ENCODE results near the gene IGF2BP2. TPM values are rescaled to one million over a fixed set of nuclear protein-coding genes. Genes with fewer than 3 reads are reported as not detected.

Gene IGF2BP2
- total and polyA plus RNA-seq, 4 donors = 33.0 to 63.4 (median 58.3) TPM

- no peaks in the 10 kb centered on the region for H3K9me3 ChIP-seq (ENCODE audit: control insufficient read depth, insufficient read depth, low read length)
- 76% methylated on average over 7 of the region's 8 CpGs for WGBS (ENCODE audit: insufficient coverage)
- peak overlapping the region; percentile 71 for H3K27ac ChIP-seq (ENCODE audit: low read depth, low read length)
- peaks cover 62% of the 10 kb centered on the region for H3K36me3 ChIP-seq (ENCODE audit: control insufficient read depth, insufficient read depth, low read length)
- H3K4me3 ChIP-seq (ENCODE audit: low read depth, low read length) = no peak overlapping the region
- peak in 2 of 6 donors; percentile 12 to 67 for DNase-seq (ENCODE audit: low read depth in 4 of 6, low spot score in 6 of 6)
- peaks cover 13% of the 10 kb centered on the region for H3K4me1 ChIP-seq (ENCODE audit: control insufficient read depth, insufficient read depth, low read length)
- H3K27me3 ChIP-seq (ENCODE audit: control insufficient read depth, insufficient read depth, low read length) = no peaks in the 10 kb centered on the region
These were observed 168.5 kb downstream of the IGF2BP2 start for GRCh38 chr3:185656321-185656840.

DNA sequence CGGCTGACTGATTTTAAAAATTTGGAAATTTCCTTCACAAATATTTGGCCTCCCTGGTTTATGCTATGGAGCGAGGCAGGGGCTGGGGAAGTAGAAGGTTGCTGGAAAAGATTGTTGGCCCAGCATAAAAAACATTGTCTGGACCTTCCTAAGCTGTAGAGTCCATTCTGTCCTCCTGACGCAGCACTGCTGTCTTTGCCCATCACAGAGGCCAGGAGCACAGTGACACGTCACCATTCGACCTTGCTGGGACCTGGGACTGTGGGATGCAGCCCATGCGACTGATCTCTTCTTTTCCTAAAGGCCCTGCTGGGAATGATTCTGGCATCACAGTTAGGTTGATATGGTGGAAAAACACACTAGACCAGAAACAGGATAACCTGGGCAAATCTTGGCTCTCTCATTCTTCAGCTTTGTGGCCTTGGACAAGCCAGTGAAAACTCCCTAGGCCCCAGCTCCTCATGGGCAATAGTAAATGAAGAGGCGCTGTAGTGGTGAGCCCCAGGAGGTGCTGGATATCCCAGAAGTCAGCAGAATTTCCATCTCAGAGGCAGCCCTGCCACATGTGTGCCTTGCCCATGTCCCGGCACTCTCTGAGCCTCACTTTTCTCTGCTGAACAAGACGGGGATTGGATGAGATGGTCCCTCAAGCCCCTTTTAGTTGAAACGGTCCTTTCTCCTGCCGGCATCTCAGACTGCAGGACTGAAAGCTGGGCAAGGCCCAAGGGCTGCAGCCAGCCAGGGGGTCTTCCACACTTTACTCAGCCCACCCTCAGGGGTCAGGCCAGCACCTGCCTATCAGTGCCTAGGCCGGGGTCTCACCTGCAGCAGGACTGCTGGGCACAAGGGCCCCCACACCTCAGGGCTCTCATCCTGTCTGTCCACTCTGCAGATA is 169.2 kb downstream of the IGF2BP2 start:
- H3K9me3 ChIP-seq (ENCODE audit: control insufficient read depth, insufficient read depth, low read length) = no peaks in the 10 kb centered on the region
- peaks cover 62% of the 10 kb centered on the region for H3K36me3 ChIP-seq (ENCODE audit: control insufficient read depth, insufficient read depth, low read length)
- WGBS (ENCODE audit: insufficient coverage) = 81% methylated on average over 11 of the region's 12 CpGs
- peak overlapping the region; percentile 45 for H3K27ac ChIP-seq (ENCODE audit: low read depth, low read length)
- peaks cover 13% of the 10 kb centered on the region for H3K4me1 ChIP-seq (ENCODE audit: control insufficient read depth, insufficient read depth, low read length)
- no peak for DNase-seq (ENCODE audit: low read depth in 4 of 6, low spot score in 6 of 6)
- H3K27me3 ChIP-seq (ENCODE audit: control insufficient read depth, insufficient read depth, low read length) = no peaks in the 10 kb centered on the region
- no peak overlapping the region for H3K4me3 ChIP-seq (ENCODE audit: low read depth, low read length)

DNA sequence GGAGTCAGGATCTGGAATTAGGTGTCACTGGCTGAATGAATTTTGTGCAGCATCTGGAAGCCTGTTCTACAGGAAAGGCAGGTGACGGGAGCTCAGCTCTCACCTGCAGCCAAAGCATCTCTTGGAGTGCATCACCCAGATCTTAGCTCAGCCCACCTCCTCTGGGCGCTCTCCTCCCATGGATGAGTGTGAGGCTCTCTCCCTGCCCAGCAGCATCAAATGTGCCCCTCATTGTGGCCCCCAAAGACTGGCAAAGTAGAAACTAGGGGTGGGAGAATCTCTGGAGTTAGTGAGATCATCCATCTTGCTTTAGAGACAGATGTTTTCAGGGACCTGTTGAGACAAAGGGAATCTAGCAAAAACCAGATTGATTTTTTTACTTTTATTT is 170.1 kb downstream of the IGF2BP2 start:
- no peak for DNase-seq (ENCODE audit: low read depth in 4 of 6, low spot score in 6 of 6)
- no peak overlapping the region for H3K4me3 ChIP-seq (ENCODE audit: low read depth, low read length)
- no CpG with 5 or more reads among the region's 2 CpGs for WGBS (ENCODE audit: insufficient coverage)
- H3K27me3 ChIP-seq (ENCODE audit: control insufficient read depth, insufficient read depth, low read length) = no peaks in the 10 kb centered on the region
- no peaks in the 10 kb centered on the region for H3K9me3 ChIP-seq (ENCODE audit: control insufficient read depth, insufficient read depth, low read length)
- peaks cover 6% of the 10 kb centered on the region for H3K4me1 ChIP-seq (ENCODE audit: control insufficient read depth, insufficient read depth, low read length)
- H3K36me3 ChIP-seq (ENCODE audit: control insufficient read depth, insufficient read depth, low read length) = peaks cover 62% of the 10 kb centered on the region
- no peak overlapping the region for H3K27ac ChIP-seq (ENCODE audit: low read depth, low read length)

- H3K27me3 ChIP-seq (ENCODE audit: control insufficient read depth, insufficient read depth, low read length) = no peaks in the 10 kb centered on the region
- WGBS (ENCODE audit: insufficient coverage) = 98% methylated on average over 11 of the region's 12 CpGs
- peaks cover 6% of the 10 kb centered on the region for H3K4me1 ChIP-seq (ENCODE audit: control insufficient read depth, insufficient read depth, low read length)
- H3K27ac ChIP-seq (ENCODE audit: low read depth, low read length) = no peak overlapping the region
- no peak overlapping the region for H3K4me3 ChIP-seq (ENCODE audit: low read depth, low read length)
- DNase-seq (ENCODE audit: low read depth in 4 of 6, low spot score in 6 of 6) = no peak
- H3K36me3 ChIP-seq (ENCODE audit: control insufficient read depth, insufficient read depth, low read length) = peaks cover 64% of the 10 kb centered on the region
- H3K9me3 ChIP-seq (ENCODE audit: control insufficient read depth, insufficient read depth, low read length) = no peaks in the 10 kb centered on the region
These were observed 170.7 kb downstream of the IGF2BP2 start for GRCh38 chr3:185653949-185654757.

DNA sequence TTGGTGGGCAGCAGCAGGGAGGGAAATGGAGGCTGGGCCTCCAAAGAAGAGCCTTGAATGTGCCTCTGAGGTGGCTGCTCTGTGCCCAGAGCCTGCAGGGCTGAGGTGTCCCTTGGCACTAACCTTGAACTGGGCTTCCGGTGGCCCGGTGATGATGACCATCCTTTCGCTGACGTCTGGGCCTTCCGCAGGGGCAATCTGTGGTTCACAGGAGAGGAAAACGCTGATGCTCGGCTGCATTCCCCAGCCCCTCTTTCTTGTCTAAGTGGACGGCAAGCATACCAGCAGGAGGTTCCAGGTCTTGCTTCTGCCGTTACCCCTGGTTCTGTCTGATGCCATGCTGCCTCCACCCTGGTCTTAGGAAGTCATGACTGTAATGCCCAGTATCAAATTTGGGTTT is 172.9 kb downstream of the IGF2BP2 start:
- H3K9me3 ChIP-seq (ENCODE audit: control insufficient read depth, insufficient read depth, low read length) = no peaks in the 10 kb centered on the region
- H3K4me1 ChIP-seq (ENCODE audit: control insufficient read depth, insufficient read depth, low read length) = peaks cover 6% of the 10 kb centered on the region
- 97% methylated on average over 9 of the region's 9 CpGs for WGBS (ENCODE audit: insufficient coverage)
- H3K27ac ChIP-seq (ENCODE audit: low read depth, low read length) = no peak overlapping the region
- no peak for DNase-seq (ENCODE audit: low read depth in 4 of 6, low spot score in 6 of 6)
- H3K4me3 ChIP-seq (ENCODE audit: low read depth, low read length) = no peak overlapping the region
- peaks cover 67% of the 10 kb centered on the region for H3K36me3 ChIP-seq (ENCODE audit: control insufficient read depth, insufficient read depth, low read length)
- no peaks in the 10 kb centered on the region for H3K27me3 ChIP-seq (ENCODE audit: control insufficient read depth, insufficient read depth, low read length)

- H3K36me3 ChIP-seq (ENCODE audit: control insufficient read depth, insufficient read depth, low read length) = peaks cover 68% of the 10 kb centered on the region
- no peak for DNase-seq (ENCODE audit: low read depth in 4 of 6, low spot score in 6 of 6)
- no peaks in the 10 kb centered on the region for H3K9me3 ChIP-seq (ENCODE audit: control insufficient read depth, insufficient read depth, low read length)
- no peak overlapping the region for H3K27ac ChIP-seq (ENCODE audit: low read depth, low read length)
- no peak overlapping the region for H3K4me3 ChIP-seq (ENCODE audit: low read depth, low read length)
- H3K4me1 ChIP-seq (ENCODE audit: control insufficient read depth, insufficient read depth, low read length) = peaks cover 6% of the 10 kb centered on the region
- 66% methylated on average over 10 of the region's 10 CpGs for WGBS (ENCODE audit: insufficient coverage)
- H3K27me3 ChIP-seq (ENCODE audit: control insufficient read depth, insufficient read depth, low read length) = no peaks in the 10 kb centered on the region
These were observed 175.4 kb downstream of the IGF2BP2 start for GRCh38 chr3:185649414-185649813.

GRCh38 chr3:185648396-185648795 is 176.4 kb downstream of the IGF2BP2 start:
- no peak for DNase-seq (ENCODE audit: low read depth in 4 of 6, low spot score in 6 of 6)
- Histone ChIP-seq H3K36me3 (ENCODE audit: control insufficient read depth, insufficient read depth, low read length) (peaks cover 62% of the 10 kb centered on the region), H3K4me1 (ENCODE audit: control insufficient read depth, insufficient read depth, low read length) (peaks cover 6% of the 10 kb centered on the region), H3K9me3 (ENCODE audit: control insufficient read depth, insufficient read depth, low read length) (no peaks in the 10 kb centered on the region), H3K27me3 (ENCODE audit: control insufficient read depth, insufficient read depth, low read length) (no peaks in the 10 kb centered on the region), H3K4me3 (ENCODE audit: low read depth, low read length) (no peak overlapping the region), H3K27ac (ENCODE audit: low read depth, low read length) (no peak overlapping the region)
- 81% methylated on average over 3 of the region's 4 CpGs for WGBS (ENCODE audit: insufficient coverage)

DNA sequence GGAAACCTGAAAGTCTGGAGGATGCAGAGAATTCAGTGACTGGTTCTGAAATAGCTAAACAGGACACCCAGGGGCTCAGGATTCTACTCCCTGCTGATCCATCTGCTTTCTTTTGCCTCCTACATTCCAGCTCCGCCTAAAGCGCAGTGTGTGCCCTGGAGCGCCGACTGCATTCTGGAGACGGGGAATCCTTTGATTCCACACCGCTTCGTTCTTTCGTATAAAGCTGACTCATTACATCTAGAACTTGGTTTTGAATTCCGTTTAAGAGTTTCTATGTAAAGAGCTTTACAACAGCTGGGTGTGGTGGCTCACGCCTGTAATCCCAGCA is 177.0 kb downstream of the IGF2BP2 start:
- DNase-seq (ENCODE audit: low read depth in 4 of 6, low spot score in 6 of 6) = no peak
- peaks cover 64% of the 10 kb centered on the region for H3K36me3 ChIP-seq (ENCODE audit: control insufficient read depth, insufficient read depth, low read length)
- H3K9me3 ChIP-seq (ENCODE audit: control insufficient read depth, insufficient read depth, low read length) = no peaks in the 10 kb centered on the region
- H3K4me3 ChIP-seq (ENCODE audit: low read depth, low read length) = no peak overlapping the region
- no peak overlapping the region for H3K27ac ChIP-seq (ENCODE audit: low read depth, low read length)
- WGBS (ENCODE audit: insufficient coverage) = 96% methylated on average over 9 of the region's 10 CpGs
- no peaks in the 10 kb centered on the region for H3K27me3 ChIP-seq (ENCODE audit: control insufficient read depth, insufficient read depth, low read length)
- H3K4me1 ChIP-seq (ENCODE audit: control insufficient read depth, insufficient read depth, low read length) = peaks cover 6% of the 10 kb centered on the region

GRCh38 chr3:185647134-185647879 is 177.5 kb downstream of the IGF2BP2 start:
- DNase-seq (ENCODE audit: low read depth in 4 of 6, low spot score in 6 of 6) = no peak
- no peak overlapping the region for H3K4me3 ChIP-seq (ENCODE audit: low read depth, low read length)
- peaks cover 62% of the 10 kb centered on the region for H3K36me3 ChIP-seq (ENCODE audit: control insufficient read depth, insufficient read depth, low read length)
- H3K27me3 ChIP-seq (ENCODE audit: control insufficient read depth, insufficient read depth, low read length) = no peaks in the 10 kb centered on the region
- no peaks in the 10 kb centered on the region for H3K9me3 ChIP-seq (ENCODE audit: control insufficient read depth, insufficient read depth, low read length)
- no peak overlapping the region for H3K27ac ChIP-seq (ENCODE audit: low read depth, low read length)
- 86% methylated on average over 14 of the region's 19 CpGs for WGBS (ENCODE audit: insufficient coverage)
- H3K4me1 ChIP-seq (ENCODE audit: control insufficient read depth, insufficient read depth, low read length) = peaks cover 6% of the 10 kb centered on the region

All from spinal cord (tissue), 10 donors.